Mammary epithelial cell (primary cell): ENCODE measurements around the gene KDELR1.

Experiments
- EZH2 ChIP-seq: IDR thresholded peaks from 2 replicates; pipeline ENCODE4 v1.6.1; 2012; ENCODE audit warnings: low read length, inconsistent platforms, borderline replicate concordance
- TF ChIP-seq, protein P1 (sequence below), 2 donors: IDR thresholded peaks in 1 of 2; conservative IDR thresholded peaks in 1 of 2; 2 replicates each; pipeline ENCODE4 v1.5.1; 2011 to 2012; ENCODE audit warnings: inconsistent platforms in 2 of 2, low read length in 2 of 2, mild to moderate bottlenecking in 2 of 2, control low read depth in 1 of 2, low read depth in 1 of 2; ENCODE audit not compliant: insufficient read depth in 1 of 2; ENCODE audit errors: extremely low read depth in 1 of 2

DNA sequence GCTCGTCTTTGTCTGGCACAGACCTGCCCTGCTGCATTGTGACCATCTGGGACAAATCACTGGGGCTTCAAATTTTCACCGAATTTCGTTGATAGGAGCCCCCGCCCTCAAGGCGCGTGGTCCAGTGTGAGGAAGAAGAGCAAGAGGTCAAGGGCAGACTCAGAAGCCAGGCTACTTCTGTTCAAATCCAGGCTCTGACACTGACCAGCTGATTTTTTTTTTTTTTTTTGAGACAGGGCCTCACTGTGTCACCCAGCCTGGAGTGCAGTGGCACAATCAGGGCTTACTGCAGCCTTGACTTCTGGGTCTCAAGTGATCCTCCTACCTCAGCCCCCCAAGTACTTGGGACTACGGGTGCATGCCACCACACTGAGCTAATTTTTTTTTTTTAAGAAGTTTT is 20.0 kb downstream of the KDELR1 start:
- TF ChIP-seq, protein P1, sequence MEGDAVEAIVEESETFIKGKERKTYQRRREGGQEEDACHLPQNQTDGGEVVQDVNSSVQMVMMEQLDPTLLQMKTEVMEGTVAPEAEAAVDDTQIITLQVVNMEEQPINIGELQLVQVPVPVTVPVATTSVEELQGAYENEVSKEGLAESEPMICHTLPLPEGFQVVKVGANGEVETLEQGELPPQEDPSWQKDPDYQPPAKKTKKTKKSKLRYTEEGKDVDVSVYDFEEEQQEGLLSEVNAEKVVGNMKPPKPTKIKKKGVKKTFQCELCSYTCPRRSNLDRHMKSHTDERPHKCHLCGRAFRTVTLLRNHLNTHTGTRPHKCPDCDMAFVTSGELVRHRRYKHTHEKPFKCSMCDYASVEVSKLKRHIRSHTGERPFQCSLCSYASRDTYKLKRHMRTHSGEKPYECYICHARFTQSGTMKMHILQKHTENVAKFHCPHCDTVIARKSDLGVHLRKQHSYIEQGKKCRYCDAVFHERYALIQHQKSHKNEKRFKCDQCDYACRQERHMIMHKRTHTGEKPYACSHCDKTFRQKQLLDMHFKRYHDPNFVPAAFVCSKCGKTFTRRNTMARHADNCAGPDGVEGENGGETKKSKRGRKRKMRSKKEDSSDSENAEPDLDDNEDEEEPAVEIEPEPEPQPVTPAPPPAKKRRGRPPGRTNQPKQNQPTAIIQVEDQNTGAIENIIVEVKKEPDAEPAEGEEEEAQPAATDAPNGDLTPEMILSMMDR (conservative IDR thresholded peaks at IDR 0.05 in 1 of 2, IDR thresholded peaks at IDR 0.05 in 1 of 2; ENCODE audit: extremely low read depth in 1 of 2, insufficient read depth in 1 of 2, low read depth in 1 of 2, low read length in 2 of 2): no peak
- TF ChIP-seq EZH2: no peak
